IPS DF 4.7 (cell line): Measurements from ENCODE around the gene ENTPD8.
"Not testable (repeated sequence)": the region's sequence is repeated elsewhere in the genome, so short reads cannot be mapped to it uniquely, and the experiment has no call there.

Source experiments
- DNase-seq: peaks from one replicate; pipeline ENCODE4 v3.0.0-alpha.2; 2013; ENCODE audit warnings: low spot score; ENCODE audit errors: extremely low read depth

Gene ENTPD8

GRCh38 chr9:137477778-137478612 is 36.8 kb upstream of the ENTPD8 start:
- DNase-seq, result no peak

DNA sequence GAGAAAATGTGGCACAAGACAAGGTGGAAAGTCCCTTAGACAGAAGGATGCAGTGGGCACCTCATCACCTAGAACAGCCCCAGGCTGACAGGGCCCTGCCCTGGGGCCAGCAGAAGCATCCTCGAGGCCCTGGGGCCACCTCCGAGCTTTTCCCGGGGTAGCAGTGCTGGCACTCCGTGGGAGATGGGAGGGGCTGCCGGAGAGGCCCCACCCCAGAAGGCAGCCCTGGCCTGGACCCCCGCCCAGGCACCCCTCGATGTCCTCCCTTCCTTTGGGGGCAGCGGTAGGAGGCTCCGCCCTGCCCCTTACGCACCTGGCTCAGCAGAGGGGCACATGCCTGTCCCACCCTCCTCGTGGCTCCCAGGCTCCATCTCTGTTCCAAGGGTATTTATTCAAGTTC is 35.7 kb upstream of the ENTPD8 start:
- DNase-seq, result no peak

DNA sequence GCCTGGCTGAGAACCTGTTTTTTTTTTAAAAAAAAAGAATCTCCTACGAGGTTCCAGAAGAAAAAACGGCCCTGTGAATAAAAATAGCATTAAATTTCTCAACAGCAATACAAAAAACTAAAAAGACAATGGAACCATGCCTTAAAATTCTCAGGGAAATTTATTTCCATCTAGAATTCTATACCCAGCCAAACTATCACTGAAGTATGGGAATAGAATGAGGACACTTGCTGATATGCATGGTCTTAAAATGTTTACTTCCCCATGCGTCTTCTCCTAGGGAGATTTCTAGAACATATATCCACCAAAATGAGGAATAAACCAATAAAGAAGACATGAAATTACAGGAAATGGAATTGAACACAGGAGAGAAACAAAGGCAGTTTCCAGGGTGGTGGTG is 34.5 kb upstream of the ENTPD8 start:
- DNase-seq, result no peak

GRCh38 chr9:137474271-137474670 is 33.1 kb upstream of the ENTPD8 start:
- no peak for DNase-seq

DNA sequence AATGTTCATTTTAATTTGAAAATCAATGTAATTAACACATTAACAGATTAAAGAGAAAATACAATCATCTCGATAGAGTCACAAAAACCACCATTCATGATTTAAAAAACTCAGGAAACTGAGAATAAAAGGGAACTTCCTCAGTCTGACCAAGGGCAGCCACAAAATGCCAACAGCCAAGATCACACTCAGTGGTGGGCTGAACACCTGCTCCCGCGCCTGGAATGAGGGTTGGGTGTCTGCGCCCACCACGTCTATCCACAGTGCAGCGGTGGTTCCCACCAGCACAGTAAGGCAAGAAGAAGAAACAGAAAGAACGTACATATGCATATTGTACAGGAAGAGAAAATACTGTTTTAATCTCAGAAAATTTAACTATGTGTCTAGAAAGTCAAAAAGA is 29.6 kb upstream of the ENTPD8 start:
- DNase-seq, result no peak

DNA sequence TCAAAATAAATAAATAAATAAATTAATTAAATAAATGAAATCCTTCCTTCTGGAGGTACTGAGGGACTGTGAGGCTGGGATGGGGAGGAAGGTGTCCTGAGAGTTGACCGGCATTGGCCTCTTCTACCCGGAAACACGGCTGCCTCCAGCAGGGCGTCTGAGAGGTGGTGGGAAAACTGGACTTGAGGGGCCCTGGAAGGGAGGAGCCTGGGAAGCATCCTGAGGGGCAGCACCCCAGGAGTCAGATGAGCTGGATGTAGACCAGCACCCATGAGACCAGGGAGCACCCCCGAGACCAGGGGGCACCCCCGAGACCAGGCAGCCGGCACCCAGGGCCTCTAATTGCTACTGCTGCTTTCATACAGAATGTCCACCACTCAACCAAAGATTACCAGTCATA is 26.7 kb upstream of the ENTPD8 start:
- DNase-seq, result no peak

DNA sequence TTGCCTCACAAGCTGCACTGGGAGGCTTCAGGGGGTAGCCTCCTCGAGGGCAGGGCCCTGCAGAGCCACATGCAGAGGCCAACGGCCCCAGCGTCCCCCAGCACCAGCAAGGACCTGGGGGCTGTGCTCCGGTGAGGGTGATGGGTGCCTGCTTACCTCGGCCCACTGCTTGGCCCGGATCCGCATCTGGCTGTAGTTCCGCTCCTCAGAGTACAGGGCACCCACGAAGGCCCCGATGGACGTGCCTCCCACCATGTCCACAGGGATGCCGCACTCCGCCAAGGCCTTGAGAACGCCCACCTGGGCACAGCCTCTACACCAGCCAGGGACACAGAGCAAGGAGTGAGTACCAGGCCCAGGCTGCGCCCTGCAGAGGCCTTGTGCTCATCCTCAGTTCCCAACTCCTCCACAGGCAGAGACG is 26.0 kb upstream of the ENTPD8 start:
- DNase-seq, result no peak

DNA sequence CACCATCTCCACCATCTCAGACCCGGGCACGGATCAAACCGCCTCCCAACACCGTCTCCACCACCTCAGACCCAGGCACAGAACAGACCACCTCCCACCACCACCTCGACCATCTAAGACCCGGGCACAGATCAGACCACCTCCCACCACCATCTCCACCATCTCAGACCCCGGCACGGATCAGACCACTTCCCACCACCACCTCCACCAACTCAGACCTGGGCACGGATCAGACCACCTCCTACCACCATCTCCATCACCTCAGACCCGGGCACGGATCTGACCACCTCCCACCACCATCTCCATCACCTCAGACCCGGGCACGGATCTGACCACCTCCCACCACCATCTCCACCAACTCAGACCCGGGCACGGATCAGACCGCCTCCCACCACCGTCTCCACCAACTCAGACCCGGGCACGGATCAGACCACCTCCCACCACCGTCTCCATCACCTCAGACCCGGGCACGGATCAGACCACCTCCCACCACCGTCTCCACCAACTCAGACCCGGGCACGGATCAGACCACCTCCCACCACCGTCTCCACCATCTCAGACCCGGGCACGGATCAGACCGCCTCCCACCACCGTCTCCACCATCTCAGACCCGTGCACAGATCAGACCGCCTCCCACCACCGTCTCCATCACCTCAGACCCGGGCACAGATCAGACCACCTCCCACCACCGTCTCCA is 25.4 kb upstream of the ENTPD8 start:
- not testable (repeated sequence) for DNase-seq

GRCh38 chr9:137465720-137466388 is 24.7 kb upstream of the ENTPD8 start:
- DNase-seq, result no peak

GRCh38 chr9:137465000-137465719 is 24.0 kb upstream of the ENTPD8 start:
- no peak for DNase-seq

DNA sequence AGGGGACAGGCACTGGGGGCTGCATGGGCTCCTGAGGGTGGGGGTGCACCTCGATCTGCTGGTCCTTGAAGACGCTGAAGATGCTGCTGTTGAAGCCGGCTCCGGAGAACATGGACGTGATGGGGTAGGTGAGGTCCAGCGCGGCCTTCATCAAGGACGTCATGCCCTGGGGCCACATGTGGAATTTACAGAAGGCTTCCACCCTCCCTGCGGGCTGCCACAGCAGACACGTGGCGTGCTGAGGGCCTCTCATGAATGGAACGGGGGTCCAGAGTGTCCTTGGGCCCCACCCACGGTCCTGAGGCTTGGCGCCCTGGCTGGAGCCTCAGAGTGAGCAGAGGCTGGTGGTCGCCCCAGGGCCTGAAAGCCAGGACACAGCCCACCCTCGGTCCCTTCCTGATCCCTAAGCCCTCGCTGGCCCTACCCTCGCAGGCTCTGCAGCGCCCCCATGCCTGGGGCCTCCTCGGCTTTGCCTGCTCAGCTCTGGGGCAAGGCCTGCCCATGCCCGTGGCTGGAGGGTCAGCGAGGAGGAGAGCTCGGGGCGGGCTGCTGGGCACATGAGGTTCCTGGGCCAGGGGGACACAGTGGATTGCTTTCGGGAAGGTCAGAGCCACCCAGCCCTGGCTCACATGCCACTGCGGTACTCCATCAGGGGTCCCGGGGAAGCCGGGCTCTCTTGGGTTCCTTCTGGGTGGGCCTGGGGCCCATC is 23.3 kb upstream of the ENTPD8 start:
- no peak for DNase-seq

DNA sequence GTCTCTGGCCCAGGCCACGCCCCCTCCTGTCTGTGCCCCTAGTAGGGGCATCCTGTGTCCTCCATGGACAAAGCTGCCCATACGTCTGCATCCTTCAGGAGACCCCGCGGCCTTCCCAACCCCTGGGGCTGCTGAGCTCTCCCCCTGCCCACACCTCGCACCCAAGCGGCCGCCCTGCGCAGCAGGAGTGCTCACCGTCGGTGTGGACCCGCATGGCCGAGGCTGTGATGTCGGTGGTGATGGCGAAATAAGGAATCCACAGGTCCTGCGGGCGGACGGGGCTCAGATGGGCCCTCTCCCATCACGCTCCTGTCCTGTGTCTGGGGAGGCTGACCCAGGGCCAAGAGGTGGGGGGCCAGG is 22.8 kb upstream of the ENTPD8 start:
- no peak for DNase-seq

GRCh38 chr9:137462986-137463930 is 22.1 kb upstream of the ENTPD8 start:
- no peak for DNase-seq

DNA sequence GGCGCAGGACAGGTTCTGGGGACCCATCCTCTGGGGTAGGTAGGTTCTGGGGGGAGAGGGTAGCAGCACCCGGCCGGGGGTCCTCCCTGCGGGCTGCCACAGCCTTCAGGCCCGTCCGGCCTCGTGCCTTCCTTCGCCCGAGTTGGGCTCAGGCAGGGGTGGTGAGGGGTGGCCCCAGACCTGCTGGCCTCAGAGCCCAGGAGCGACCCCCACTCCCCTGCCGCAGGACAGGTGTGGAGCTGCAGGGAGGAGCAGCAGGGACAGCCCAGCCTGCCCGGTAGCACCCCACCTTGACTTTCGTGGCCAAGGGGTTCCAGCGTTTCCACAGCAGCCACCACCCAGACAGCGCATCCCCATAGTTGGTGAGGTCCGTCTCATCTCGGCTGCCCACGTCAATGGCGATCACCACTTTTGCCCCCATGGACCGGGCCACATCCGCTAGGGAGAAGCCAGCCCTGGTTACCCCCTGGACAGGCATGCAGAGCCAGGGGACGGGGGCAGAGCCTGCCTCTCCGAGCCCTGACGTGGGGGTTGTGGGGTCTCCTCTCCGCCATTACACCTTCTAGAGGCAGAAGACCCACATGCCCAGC is 21.3 kb upstream of the ENTPD8 start:
- no peak for DNase-seq

- DNase-seq, result no peak
These were observed 20.7 kb upstream of the ENTPD8 start for GRCh38 chr9:137461663-137462395.

DNA sequence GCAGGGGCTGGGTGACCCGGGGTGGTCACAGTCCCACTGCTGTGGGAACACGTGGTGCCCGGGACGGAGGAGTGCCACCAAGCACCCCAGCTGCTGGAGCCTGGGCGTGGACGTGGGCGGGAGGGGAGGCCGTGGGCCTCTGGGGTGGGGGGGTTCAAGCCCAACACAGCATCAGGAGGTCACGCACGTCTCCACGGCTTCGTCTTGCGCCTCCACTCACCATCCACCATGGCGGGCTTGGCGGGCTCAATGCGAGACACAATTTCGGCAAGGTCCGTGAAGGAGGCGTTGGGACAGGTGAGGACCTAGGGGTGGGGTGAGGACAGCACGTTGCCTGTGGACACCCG is 20.1 kb upstream of the ENTPD8 start:
- DNase-seq, result no peak

GRCh38 chr9:137460363-137461315 is 19.5 kb upstream of the ENTPD8 start:
- no peak for DNase-seq
